ENCODE data around the gene SSTR3.
"Not testable (repeated sequence)": the region's sequence is repeated elsewhere in the genome, so short reads cannot be mapped to it uniquely, and the experiment has no call there.

The SSTR3 gene

GRCh38 chr22:37241351-37242142, 29.3 kb upstream of the SSTR3 start:
- no peak for DNase-seq

- DNase-seq = no peak
Measured at GRCh38 chr22:37240941-37241320, 28.7 kb upstream of the SSTR3 start.

- no peak for DNase-seq
Measured at GRCh38 chr22:37240240-37240940, 28.1 kb upstream of the SSTR3 start.

- no peak for DNase-seq
Measured at GRCh38 chr22:37239336-37240239, 27.3 kb upstream of the SSTR3 start.

- DNase-seq = no peak
Measured at GRCh38 chr22:37237371-37238268, 25.3 kb upstream of the SSTR3 start.

GRCh38 chr22:37235897-37236607, 23.8 kb upstream of the SSTR3 start:
- no peak for DNase-seq

- no peak for DNase-seq
Measured at GRCh38 chr22:37234736-37235711, 22.7 kb upstream of the SSTR3 start.

- no peak for DNase-seq
Measured at GRCh38 chr22:37233751-37234631, 21.7 kb upstream of the SSTR3 start.

- DNase-seq = not testable (repeated sequence)
Measured at GRCh38 chr22:37233371-37233750, 21.1 kb upstream of the SSTR3 start.

- DNase-seq = no peak
Measured at GRCh38 chr22:37232140-37232998, 20.1 kb upstream of the SSTR3 start.

GRCh38 chr22:37231406-37232139, 19.3 kb upstream of the SSTR3 start:
- DNase-seq = no peak

- DNase-seq = no peak
Measured at GRCh38 chr22:37230673-37231405, 18.6 kb upstream of the SSTR3 start.

- no peak for DNase-seq
Measured at GRCh38 chr22:37229805-37230672, 17.8 kb upstream of the SSTR3 start.

- DNase-seq = no peak
Measured at GRCh38 chr22:37229012-37229804, 16.9 kb upstream of the SSTR3 start.

All from cerebellar nuclear complex (tissue), 1 donor.